GM23338 (cell line): Measurements from ENCODE around the gene RASGRP1. TPM values are rescaled to one million over a fixed set of nuclear protein-coding genes. Genes with fewer than 3 reads are reported as not detected.

Experiments used
- CREB1 ChIP-seq: fragments of 250-450 bp; sonication (Bioruptor Pico); IDR thresholded peaks from 2 replicates; pipeline ENCODE4 v1.5.0; 2020; ENCODE audit warnings: low read depth, mild to moderate bottlenecking, moderate library complexity
- ZNF331 ChIP-seq: fragments of 250-450 bp; sonication (Bioruptor Pico); IDR thresholded peaks from 2 replicates; pipeline ENCODE4 v1.5.0; 2020; ENCODE audit warnings: low read depth, mild to moderate bottlenecking, moderate library complexity
- polyA plus RNA-seq: library from polyadenylated mRNA; unstranded; fragments of >200 nt; fragmentation: Nextera tagmentation; extraction: Ambion mirVana; gene quantifications from 2 replicates; pipeline ENCODE4 v1.2.1, GENCODE V29; 2016
- total RNA-seq: library from RNA; depleted of rRNA; stranded (reverse); fragments of >200 nt; shearing (Covaris generic); gene quantifications from 2 replicates; pipeline ENCODE4 v1.2.3, GENCODE V29; 2014
- TF ChIP-seq, protein P1 (sequence below): fragments of 250-450 bp; sonication (Bioruptor Pico); IDR thresholded peaks from 2 replicates; pipeline ENCODE4 v1.5.0; 2020; ENCODE audit warnings: mild to moderate bottlenecking, moderate library complexity
- TF ChIP-seq, protein P2 (sequence below): IDR thresholded peaks from one replicate; pipeline ENCODE4 v1.6.1; 2018; ENCODE audit warnings: antibody characterized with exemption; ENCODE audit not compliant: unreplicated experiment
- TF ChIP-seq, protein P3 (sequence below), 2 experiments: fragments of 200-600 bp in 1 of 2; sonication (generic) in 1 of 2; conservative IDR thresholded peaks; 2 replicates each; pipeline versions ENCODE4 v1.5.1 to v1.6.1; 2016 to 2017; ENCODE audit warnings: antibody characterized with exemption in 2 of 2, low read depth in 2 of 2, mild to moderate bottlenecking in 2 of 2, moderate library complexity in 1 of 2

RASGRP1 gene
- total and polyA plus RNA-seq, 2 experiments from 2014 or later: 1.1 to 1.2 TPM

DNA sequence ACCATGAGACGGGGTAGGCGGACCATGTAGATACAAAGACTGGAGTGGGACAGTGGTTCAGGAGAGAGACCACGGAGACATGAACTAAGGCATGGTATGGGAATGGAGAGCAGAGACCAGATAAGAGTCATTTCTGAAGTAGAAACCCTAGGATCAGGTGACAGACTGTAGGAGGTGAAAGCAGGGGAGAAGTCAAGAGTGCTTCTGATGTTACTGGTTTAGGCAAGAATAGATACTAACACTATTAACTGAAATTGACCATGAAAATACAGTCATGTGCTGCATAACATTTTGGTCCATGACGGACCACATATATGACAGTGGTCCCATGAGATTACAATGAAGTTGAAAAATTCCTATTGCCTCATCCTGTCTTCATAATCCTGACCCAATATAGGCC is 41.7 kb downstream of the RASGRP1 start (continued):
- TF ChIP-seq, protein P1, sequence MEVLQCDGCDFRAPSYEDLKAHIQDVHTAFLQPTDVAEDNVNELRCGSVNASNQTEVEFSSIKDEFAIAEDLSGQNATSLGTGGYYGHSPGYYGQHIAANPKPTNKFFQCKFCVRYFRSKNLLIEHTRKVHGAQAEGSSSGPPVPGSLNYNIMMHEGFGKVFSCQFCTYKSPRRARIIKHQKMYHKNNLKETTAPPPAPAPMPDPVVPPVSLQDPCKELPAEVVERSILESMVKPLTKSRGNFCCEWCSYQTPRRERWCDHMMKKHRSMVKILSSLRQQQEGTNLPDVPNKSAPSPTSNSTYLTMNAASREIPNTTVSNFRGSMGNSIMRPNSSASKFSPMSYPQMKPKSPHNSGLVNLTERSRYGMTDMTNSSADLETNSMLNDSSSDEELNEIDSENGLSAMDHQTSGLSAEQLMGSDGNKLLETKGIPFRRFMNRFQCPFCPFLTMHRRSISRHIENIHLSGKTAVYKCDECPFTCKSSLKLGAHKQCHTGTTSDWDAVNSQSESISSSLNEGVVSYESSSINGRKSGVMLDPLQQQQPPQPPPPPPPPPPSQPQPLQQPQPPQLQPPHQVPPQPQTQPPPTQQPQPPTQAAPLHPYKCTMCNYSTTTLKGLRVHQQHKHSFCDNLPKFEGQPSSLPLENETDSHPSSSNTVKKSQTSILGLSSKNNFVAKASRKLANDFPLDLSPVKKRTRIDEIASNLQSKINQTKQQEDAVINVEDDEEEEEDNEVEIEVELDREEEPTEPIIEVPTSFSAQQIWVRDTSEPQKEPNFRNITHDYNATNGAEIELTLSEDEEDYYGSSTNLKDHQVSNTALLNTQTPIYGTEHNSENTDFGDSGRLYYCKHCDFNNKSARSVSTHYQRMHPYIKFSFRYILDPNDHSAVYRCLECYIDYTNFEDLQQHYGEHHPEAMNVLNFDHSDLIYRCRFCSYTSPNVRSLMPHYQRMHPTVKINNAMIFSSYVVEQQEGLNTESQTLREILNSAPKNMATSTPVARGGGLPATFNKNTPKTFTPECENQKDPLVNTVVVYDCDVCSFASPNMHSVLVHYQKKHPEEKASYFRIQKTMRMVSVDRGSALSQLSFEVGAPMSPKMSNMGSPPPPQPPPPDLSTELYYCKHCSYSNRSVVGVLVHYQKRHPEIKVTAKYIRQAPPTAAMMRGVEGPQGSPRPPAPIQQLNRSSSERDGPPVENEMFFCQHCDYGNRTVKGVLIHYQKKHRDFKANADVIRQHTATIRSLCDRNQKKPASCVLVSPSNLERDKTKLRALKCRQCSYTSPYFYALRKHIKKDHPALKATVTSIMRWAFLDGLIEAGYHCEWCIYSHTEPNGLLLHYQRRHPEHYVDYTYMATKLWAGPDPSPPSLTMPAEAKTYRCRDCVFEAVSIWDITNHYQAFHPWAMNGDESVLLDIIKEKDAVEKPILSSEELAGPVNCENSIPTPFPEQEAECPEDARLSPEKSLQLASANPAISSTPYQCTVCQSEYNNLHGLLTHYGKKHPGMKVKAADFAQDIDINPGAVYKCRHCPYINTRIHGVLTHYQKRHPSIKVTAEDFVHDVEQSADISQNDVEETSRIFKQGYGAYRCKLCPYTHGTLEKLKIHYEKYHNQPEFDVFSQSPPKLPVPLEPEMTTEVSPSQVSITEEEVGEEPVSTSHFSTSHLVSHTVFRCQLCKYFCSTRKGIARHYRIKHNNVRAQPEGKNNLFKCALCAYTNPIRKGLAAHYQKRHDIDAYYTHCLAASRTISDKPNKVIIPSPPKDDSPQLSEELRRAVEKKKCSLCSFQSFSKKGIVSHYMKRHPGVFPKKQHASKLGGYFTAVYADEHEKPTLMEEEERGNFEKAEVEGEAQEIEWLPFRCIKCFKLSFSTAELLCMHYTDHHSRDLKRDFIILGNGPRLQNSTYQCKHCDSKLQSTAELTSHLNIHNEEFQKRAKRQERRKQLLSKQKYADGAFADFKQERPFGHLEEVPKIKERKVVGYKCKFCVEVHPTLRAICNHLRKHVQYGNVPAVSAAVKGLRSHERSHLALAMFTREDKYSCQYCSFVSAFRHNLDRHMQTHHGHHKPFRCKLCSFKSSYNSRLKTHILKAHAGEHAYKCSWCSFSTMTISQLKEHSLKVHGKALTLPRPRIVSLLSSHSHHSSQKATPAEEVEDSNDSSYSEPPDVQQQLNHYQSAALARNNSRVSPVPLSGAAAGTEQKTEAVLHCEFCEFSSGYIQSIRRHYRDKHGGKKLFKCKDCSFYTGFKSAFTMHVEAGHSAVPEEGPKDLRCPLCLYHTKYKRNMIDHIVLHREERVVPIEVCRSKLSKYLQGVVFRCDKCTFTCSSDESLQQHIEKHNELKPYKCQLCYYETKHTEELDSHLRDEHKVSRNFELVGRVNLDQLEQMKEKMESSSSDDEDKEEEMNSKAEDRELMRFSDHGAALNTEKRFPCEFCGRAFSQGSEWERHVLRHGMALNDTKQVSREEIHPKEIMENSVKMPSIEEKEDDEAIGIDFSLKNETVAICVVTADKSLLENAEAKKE (CRISPR knock-in tag): no peak
- TF ChIP-seq, protein P2, sequence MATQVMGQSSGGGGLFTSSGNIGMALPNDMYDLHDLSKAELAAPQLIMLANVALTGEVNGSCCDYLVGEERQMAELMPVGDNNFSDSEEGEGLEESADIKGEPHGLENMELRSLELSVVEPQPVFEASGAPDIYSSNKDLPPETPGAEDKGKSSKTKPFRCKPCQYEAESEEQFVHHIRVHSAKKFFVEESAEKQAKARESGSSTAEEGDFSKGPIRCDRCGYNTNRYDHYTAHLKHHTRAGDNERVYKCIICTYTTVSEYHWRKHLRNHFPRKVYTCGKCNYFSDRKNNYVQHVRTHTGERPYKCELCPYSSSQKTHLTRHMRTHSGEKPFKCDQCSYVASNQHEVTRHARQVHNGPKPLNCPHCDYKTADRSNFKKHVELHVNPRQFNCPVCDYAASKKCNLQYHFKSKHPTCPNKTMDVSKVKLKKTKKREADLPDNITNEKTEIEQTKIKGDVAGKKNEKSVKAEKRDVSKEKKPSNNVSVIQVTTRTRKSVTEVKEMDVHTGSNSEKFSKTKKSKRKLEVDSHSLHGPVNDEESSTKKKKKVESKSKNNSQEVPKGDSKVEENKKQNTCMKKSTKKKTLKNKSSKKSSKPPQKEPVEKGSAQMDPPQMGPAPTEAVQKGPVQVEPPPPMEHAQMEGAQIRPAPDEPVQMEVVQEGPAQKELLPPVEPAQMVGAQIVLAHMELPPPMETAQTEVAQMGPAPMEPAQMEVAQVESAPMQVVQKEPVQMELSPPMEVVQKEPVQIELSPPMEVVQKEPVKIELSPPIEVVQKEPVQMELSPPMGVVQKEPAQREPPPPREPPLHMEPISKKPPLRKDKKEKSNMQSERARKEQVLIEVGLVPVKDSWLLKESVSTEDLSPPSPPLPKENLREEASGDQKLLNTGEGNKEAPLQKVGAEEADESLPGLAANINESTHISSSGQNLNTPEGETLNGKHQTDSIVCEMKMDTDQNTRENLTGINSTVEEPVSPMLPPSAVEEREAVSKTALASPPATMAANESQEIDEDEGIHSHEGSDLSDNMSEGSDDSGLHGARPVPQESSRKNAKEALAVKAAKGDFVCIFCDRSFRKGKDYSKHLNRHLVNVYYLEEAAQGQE: no peak
- TF ChIP-seq, protein P3, sequence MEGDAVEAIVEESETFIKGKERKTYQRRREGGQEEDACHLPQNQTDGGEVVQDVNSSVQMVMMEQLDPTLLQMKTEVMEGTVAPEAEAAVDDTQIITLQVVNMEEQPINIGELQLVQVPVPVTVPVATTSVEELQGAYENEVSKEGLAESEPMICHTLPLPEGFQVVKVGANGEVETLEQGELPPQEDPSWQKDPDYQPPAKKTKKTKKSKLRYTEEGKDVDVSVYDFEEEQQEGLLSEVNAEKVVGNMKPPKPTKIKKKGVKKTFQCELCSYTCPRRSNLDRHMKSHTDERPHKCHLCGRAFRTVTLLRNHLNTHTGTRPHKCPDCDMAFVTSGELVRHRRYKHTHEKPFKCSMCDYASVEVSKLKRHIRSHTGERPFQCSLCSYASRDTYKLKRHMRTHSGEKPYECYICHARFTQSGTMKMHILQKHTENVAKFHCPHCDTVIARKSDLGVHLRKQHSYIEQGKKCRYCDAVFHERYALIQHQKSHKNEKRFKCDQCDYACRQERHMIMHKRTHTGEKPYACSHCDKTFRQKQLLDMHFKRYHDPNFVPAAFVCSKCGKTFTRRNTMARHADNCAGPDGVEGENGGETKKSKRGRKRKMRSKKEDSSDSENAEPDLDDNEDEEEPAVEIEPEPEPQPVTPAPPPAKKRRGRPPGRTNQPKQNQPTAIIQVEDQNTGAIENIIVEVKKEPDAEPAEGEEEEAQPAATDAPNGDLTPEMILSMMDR (conservative IDR thresholded peaks at IDR 0.05; ENCODE audit: low read depth in 2 of 2): no peak
- TF ChIP-seq ZNF331 (CRISPR knock-in tag) (no peak), CREB1 (CRISPR knock-in tag) (no peak)
